ENCODE data around the gene IGLON5.

The IGLON5 gene

GRCh38 chr19:51331193-51331592 is 19.7 kb downstream of the IGLON5 start:
- TF ChIP-seq EZH2phosphoT487 (IDR thresholded peaks at IDR 0.05; ENCODE audit: low read depth): no peak
- no peak for TF ChIP-seq CTCF (IDR thresholded peaks at IDR 0.05; ENCODE audit: low read depth, low read length)
- H3K9me3 ChIP-seq (ENCODE audit: insufficient read depth, low read length): no peaks in the 10 kb centered on the region
- no peak overlapping the region for H3K27ac ChIP-seq (ENCODE audit: low read length)
- no peaks in the 10 kb centered on the region for H3K27me3 ChIP-seq (ENCODE audit: low read depth, low read length)
- H4K20me1 ChIP-seq (ENCODE audit: insufficient read depth, low read length): no peaks in the 10 kb centered on the region
- no peak overlapping the region for H2AFZ ChIP-seq (ENCODE audit: low read depth, low read length)
- no peaks in the 10 kb centered on the region for H3K79me2 ChIP-seq (ENCODE audit: low read length)
- no peak overlapping the region for H3K9ac ChIP-seq (ENCODE audit: low read length)
- H3K4me3 ChIP-seq (ENCODE audit: low read length): no peak overlapping the region
- H3K4me2 ChIP-seq (ENCODE audit: low read length): no peak overlapping the region
- H3K4me1 ChIP-seq (ENCODE audit: low read length): no peaks in the 10 kb centered on the region
- H3K36me3 ChIP-seq (replicated peaks; ENCODE audit: low read depth, low read length): no peaks in the 10 kb centered on the region

- TF ChIP-seq EZH2phosphoT487 (IDR thresholded peaks at IDR 0.05; ENCODE audit: low read depth): no peak
- no peak for TF ChIP-seq CTCF (IDR thresholded peaks at IDR 0.05; ENCODE audit: low read depth, low read length)
- no peaks in the 10 kb centered on the region for H3K4me1 ChIP-seq (ENCODE audit: low read length)
- H2AFZ ChIP-seq (ENCODE audit: low read depth, low read length): no peak overlapping the region
- H3K79me2 ChIP-seq (ENCODE audit: low read length): no peaks in the 10 kb centered on the region
- no peak overlapping the region for H3K4me2 ChIP-seq (ENCODE audit: low read length)
- H3K4me3 ChIP-seq (ENCODE audit: low read length): no peak overlapping the region
- H3K9me3 ChIP-seq (ENCODE audit: insufficient read depth, low read length): no peaks in the 10 kb centered on the region
- no peak overlapping the region for H3K9ac ChIP-seq (ENCODE audit: low read length)
- no peaks in the 10 kb centered on the region for H3K36me3 ChIP-seq (replicated peaks; ENCODE audit: low read depth, low read length)
- no peaks in the 10 kb centered on the region for H4K20me1 ChIP-seq (ENCODE audit: insufficient read depth, low read length)
- no peak overlapping the region for H3K27ac ChIP-seq (ENCODE audit: low read length)
- no peaks in the 10 kb centered on the region for H3K27me3 ChIP-seq (ENCODE audit: low read depth, low read length)
Observed at GRCh38 chr19:51331716-51332115, 20.3 kb downstream of the IGLON5 start.

GRCh38 chr19:51333836-51334460 is 22.5 kb downstream of the IGLON5 start:
- Histone ChIP-seq H3K9me3 (ENCODE audit: insufficient read depth, low read length) (no peaks in the 10 kb centered on the region), H4K20me1 (ENCODE audit: insufficient read depth, low read length) (no peaks in the 10 kb centered on the region), H3K79me2 (ENCODE audit: low read length) (no peaks in the 10 kb centered on the region), H3K9ac (ENCODE audit: low read length) (no peak overlapping the region), H3K27me3 (ENCODE audit: low read depth, low read length) (no peaks in the 10 kb centered on the region), H3K4me3 (ENCODE audit: low read length) (no peak overlapping the region), H3K36me3 (replicated peaks; ENCODE audit: low read depth, low read length) (no peaks in the 10 kb centered on the region), H3K4me1 (ENCODE audit: low read length) (peaks cover 3% of the 10 kb centered on the region; the same call in 1 of the 2 replicates), H3K4me2 (ENCODE audit: low read length) (no peak overlapping the region), H2AFZ (ENCODE audit: low read depth, low read length) (no peak overlapping the region), H3K27ac (ENCODE audit: low read length) (no peak overlapping the region)
- TF ChIP-seq EZH2phosphoT487 (IDR thresholded peaks at IDR 0.05; ENCODE audit: low read depth): no peak

- H3K9ac ChIP-seq (ENCODE audit: low read length): no peak overlapping the region
- peaks cover 9% of the 10 kb centered on the region; the same call in 1 of the 2 replicates for H3K27me3 ChIP-seq (ENCODE audit: low read depth, low read length)
- H3K27ac ChIP-seq (ENCODE audit: low read length): no peak overlapping the region
- H3K36me3 ChIP-seq (replicated peaks; ENCODE audit: low read depth, low read length): no peaks in the 10 kb centered on the region
- TF ChIP-seq EZH2phosphoT487 (IDR thresholded peaks at IDR 0.05; ENCODE audit: low read depth): no peak
- TF ChIP-seq CTCF (IDR thresholded peaks at IDR 0.05; ENCODE audit: low read depth, low read length): no peak
- H3K4me1 ChIP-seq (ENCODE audit: low read length): peaks cover 3% of the 10 kb centered on the region; the same call in 1 of the 2 replicates
- H3K4me3 ChIP-seq (ENCODE audit: low read length): no peak overlapping the region
- no peaks in the 10 kb centered on the region for H4K20me1 ChIP-seq (ENCODE audit: insufficient read depth, low read length)
- H3K79me2 ChIP-seq (ENCODE audit: low read length): no peaks in the 10 kb centered on the region
- no peak overlapping the region for H3K4me2 ChIP-seq (ENCODE audit: low read length)
- no peaks in the 10 kb centered on the region for H3K9me3 ChIP-seq (ENCODE audit: insufficient read depth, low read length)
- no peak overlapping the region for H2AFZ ChIP-seq (ENCODE audit: low read depth, low read length)
Observed at GRCh38 chr19:51337141-51337860, 25.9 kb downstream of the IGLON5 start.
